Natural killer cell (primary cell): ENCODE data around the gene CA10. TPM values are rescaled to one million over a fixed set of nuclear protein-coding genes. Genes with fewer than 3 reads are reported as not detected.

Source experiments
- ATAC-seq, 3 donors: fragments of 150-1000 bp in 2 of 3; fragments of 200-7000 bp in 1 of 3; cut with Tn5 transposase; 1 replicate in 1 of 3; 2 replicates in 2 of 3; pipeline ENCODE4 v1.10.0; 2021; ENCODE audit warnings: mild to moderate bottlenecking in 2 of 3, moderate library complexity in 2 of 3
- DNase-seq, 2 donors: peaks; one replicate each; pipeline versions ENCODE4 v3.0.0 to v3.0.0-alpha.2; 2013 to 2021; ENCODE audit warnings: mixed read lengths in 1 of 2
- H3K27ac ChIP-seq: one replicate; pipeline ENCODE4 v1.5.1; 2013; ENCODE audit warnings: mild to moderate bottlenecking, low read length
- H3K27me3 ChIP-seq: one replicate; pipeline ENCODE4 v1.6.1; 2013; ENCODE audit warnings: low read length; ENCODE audit not compliant: control insufficient read depth, insufficient read depth
- H3K36me3 ChIP-seq: one replicate; pipeline ENCODE4 v1.6.1; 2013; ENCODE audit warnings: low read length; ENCODE audit not compliant: control insufficient read depth, insufficient read depth
- H3K4me1 ChIP-seq: one replicate; pipeline ENCODE4 v1.6.1; 2013; ENCODE audit warnings: low read length; ENCODE audit not compliant: control insufficient read depth, insufficient read depth
- H3K4me3 ChIP-seq: one replicate; pipeline ENCODE4 v1.5.1; 2013; ENCODE audit warnings: low read length
- H3K9me3 ChIP-seq: one replicate; pipeline ENCODE4 v1.6.1; 2013; ENCODE audit warnings: low read length; ENCODE audit not compliant: control insufficient read depth, insufficient read depth
- H3K27ac Mint-ChIP-seq, 2 donors: one replicate each; pipeline ENCODE4 v1.8.0; 2022; ENCODE audit warnings: mild to moderate bottlenecking in 2 of 2, mixed read lengths in 2 of 2, moderate library complexity in 1 of 2
- H3K27me3 Mint-ChIP-seq, 2 donors: one replicate each; pipeline ENCODE4 v1.8.0; 2022; ENCODE audit warnings: low read depth in 2 of 2, mixed read lengths in 2 of 2
- H3K36me3 Mint-ChIP-seq: one replicate; pipeline ENCODE4 v1.8.0; 2022; ENCODE audit warnings: mixed read lengths
- H3K4me1 Mint-ChIP-seq, 2 donors: one replicate each; pipeline ENCODE4 v1.8.0; 2022; ENCODE audit warnings: mixed read lengths in 2 of 2
- H3K4me3 Mint-ChIP-seq: one replicate; pipeline ENCODE4 v1.8.0; 2022; ENCODE audit warnings: mild to moderate bottlenecking, moderate library complexity, mixed read lengths
- H3K9me3 Mint-ChIP-seq, 2 donors: one replicate each; pipeline ENCODE4 v1.8.0; 2022; ENCODE audit warnings: mixed read lengths in 2 of 2
- CTCF ChIP-seq: fragments of 200-600 bp; IDR thresholded peaks from one replicate; pipeline ENCODE4 v1.8.0; 2022; ENCODE audit warnings: antibody characterized with exemption
- WGBS: methylation state at CpG from one replicate; pipeline ENCODE4 v1.1.7; 2013; ENCODE audit warnings: missing lambda C conversion rate; ENCODE audit not compliant: insufficient coverage; 5-methylcytosine and 5-hydroxymethylcytosine counted together
- intact Hi-C: fragments of 100-400 bp; cut with micrococcal nuclease; formaldehyde crosslinking; loops from one replicate; pipeline ENCODE4 v1.14.2; 2022
- total RNA-seq, 4 donors: library from RNA; stranded (reverse); fragments of 120-200 nt in 1 of 4; gene quantifications; one replicate each; pipeline versions ENCODE4 v1.2.3 to v1.2.4, GENCODE V29; 2013 to 2022

Gene CA10
- total RNA-seq, 3 donors from 2014 or later (not counting 1 experiment from before 2014, with no cell fraction given), result not detected

- ATAC-seq (no peak), DNase-seq (no peak)
- no peaks in the 10 kb centered on the region for H3K36me3 ChIP-seq
- intact Hi-C loops, result no loop called here
- no peaks in the 10 kb centered on the region for H3K27me3 ChIP-seq
- H3K4me1 ChIP-seq, result no peaks in the 10 kb centered on the region
- Mint-ChIP-seq H3K27ac (no peak overlapping the region), H3K36me3 (no peaks in the 10 kb centered on the region), H3K4me3 (no peak overlapping the region), H3K4me1 (no peaks in the 10 kb centered on the region), H3K9me3 (peaks cover 0 to 2% of the 10 kb centered on the region in 2 donors), H3K27me3 (peaks cover 2 to 6% of the 10 kb centered on the region in 2 donors)
- no peaks in the 10 kb centered on the region for H3K9me3 ChIP-seq
- no CpG with 5 or more reads among the region's 1 CpG for WGBS
- H3K4me3 ChIP-seq, result no peak overlapping the region
- TF ChIP-seq CTCF, result no peak
- no peak overlapping the region for H3K27ac ChIP-seq
Measured at GRCh38 chr17:51813784-51814174, 344.7 kb downstream of the CA10 start.

- ATAC-seq (no peak), DNase-seq (no peak)
- no peaks in the 10 kb centered on the region for H3K36me3 Mint-ChIP-seq
- no peaks in the 10 kb centered on the region for H3K9me3 ChIP-seq
- intact Hi-C loops, result no loop called here
- H3K4me3 Mint-ChIP-seq, result no peak overlapping the region
- 82% methylated on average over 5 of the region's 8 CpGs for WGBS
- peaks cover 2 to 6% of the 10 kb centered on the region in 2 donors for H3K27me3 Mint-ChIP-seq
- no peak for TF ChIP-seq CTCF
- H3K4me3 ChIP-seq, result no peak overlapping the region
- H3K36me3 ChIP-seq, result no peaks in the 10 kb centered on the region
- no peak overlapping the region for H3K27ac ChIP-seq
- H3K27ac Mint-ChIP-seq, result no peak overlapping the region
- H3K4me1 ChIP-seq, result no peaks in the 10 kb centered on the region
- H3K27me3 ChIP-seq, result no peaks in the 10 kb centered on the region
- no peaks in the 10 kb centered on the region for H3K4me1 Mint-ChIP-seq
- peaks cover 0 to 2% of the 10 kb centered on the region in 2 donors for H3K9me3 Mint-ChIP-seq
Measured at GRCh38 chr17:51813140-51813783, 345.3 kb downstream of the CA10 start.

GRCh38 chr17:51807460-51807859 lies 351.1 kb downstream of the CA10 start:
- Histone ChIP-seq H3K4me3 (no peak overlapping the region), H3K27ac (no peak overlapping the region), H3K4me1 (no peaks in the 10 kb centered on the region), H3K9me3 (no peaks in the 10 kb centered on the region), H3K36me3 (no peaks in the 10 kb centered on the region), H3K27me3 (no peaks in the 10 kb centered on the region)
- Mint-ChIP-seq H3K4me3 (no peak overlapping the region), H3K27me3 (peaks cover 0 to 5% of the 10 kb centered on the region in 2 donors), H3K9me3 (peaks cover 0 to 2% of the 10 kb centered on the region in 2 donors), H3K36me3 (no peaks in the 10 kb centered on the region), H3K4me1 (no peaks in the 10 kb centered on the region), H3K27ac (no peak overlapping the region)
- DNase-seq, result no peak
- intact Hi-C loops, result no loop called here
- WGBS, result 100% methylated on average over 1 of the region's 3 CpGs
- ATAC-seq, result no peak
- no peak for TF ChIP-seq CTCF

GRCh38 chr17:51805765-51806164 lies 352.7 kb downstream of the CA10 start:
- DNase-seq (no peak), ATAC-seq (no peak)
- 86% methylated on average over 1 of the region's 1 CpG for WGBS
- Histone ChIP-seq H3K36me3 (no peaks in the 10 kb centered on the region), H3K4me3 (no peak overlapping the region), H3K4me1 (no peaks in the 10 kb centered on the region), H3K27ac (no peak overlapping the region), H3K27me3 (no peaks in the 10 kb centered on the region), H3K9me3 (no peaks in the 10 kb centered on the region)
- TF ChIP-seq CTCF, result no peak
- no peaks in the 10 kb centered on the region for H3K36me3 Mint-ChIP-seq
- H3K4me1 Mint-ChIP-seq, result no peaks in the 10 kb centered on the region
- peaks cover 0 to 5% of the 10 kb centered on the region in 2 donors for H3K27me3 Mint-ChIP-seq
- H3K9me3 Mint-ChIP-seq, result peaks cover 0 to 2% of the 10 kb centered on the region in 2 donors
- H3K4me3 Mint-ChIP-seq, result no peak overlapping the region
- intact Hi-C loops, result no loop called here
- no peak overlapping the region for H3K27ac Mint-ChIP-seq
